ENCODE data around the gene PTPN11. TPM values are rescaled to one million over a fixed set of nuclear protein-coding genes. Genes with fewer than 3 reads are reported as not detected.
"Not testable (repeated sequence)": the region's sequence is repeated elsewhere in the genome, so short reads cannot be mapped to it uniquely, and the experiment has no call there.

Gene PTPN11
- polyA plus RNA-seq, 1 experiment: 137 TPM

GRCh38 chr12:112382866-112383265, 35.9 kb upstream of the PTPN11 start:
- POLR2A ChIA-PET: no interaction called here

GRCh38 chr12:112386726-112387125, 32.0 kb upstream of the PTPN11 start:
- CTCF ChIA-PET: interaction anchor here (0.6 to 4.4 kb wide), 36 partner anchors 9 to 336 kb away, joined by 3 to 79 read pairs (median 4); no protein-coding TSS in a partner anchor
- Histone ChIP-seq H3K9me3 (ENCODE audit: control insufficient read depth, insufficient read depth, low read length) (no peaks in the 10 kb centered on the region), H3K27me3 (ENCODE audit: control insufficient read depth, insufficient read depth, low read length) (no peaks in the 10 kb centered on the region), H3K4me3 (ENCODE audit: low read depth, low read length) (no peak overlapping the region), H3K27ac (ENCODE audit: low read depth, low read length) (peak overlapping the region; percentile 39)
- peak; percentile 63 for DNase-seq (ENCODE audit: low read depth, low spot score)
- POLR2A ChIA-PET: interaction anchor here (0.6 to 1.1 kb wide), 7 partner anchors 10 to 989 kb away, joined by 3 to 11 read pairs (median 3); no protein-coding TSS in a partner anchor
- TF ChIP-seq CTCF (IDR thresholded peaks at IDR 0.05; ENCODE audit: low read depth, low read length): 0 out of 2 replicates have a peak, but pooled peaks have one; percentile 6

More at GRCh38 chr12:112382866-112383265, 35.9 kb upstream of the PTPN11 start:
- Histone ChIP-seq H3K27me3 (ENCODE audit: control insufficient read depth, insufficient read depth, low read length) (no peaks in the 10 kb centered on the region), H3K4me3 (ENCODE audit: low read depth, low read length) (peak overlapping the region; percentile 74), H3K27ac (ENCODE audit: low read depth, low read length) (peak overlapping the region; percentile 57), H3K9me3 (ENCODE audit: control insufficient read depth, insufficient read depth, low read length) (no peaks in the 10 kb centered on the region)
- no peak for TF ChIP-seq CTCF (IDR thresholded peaks at IDR 0.05; ENCODE audit: low read depth, low read length)
- no peak for DNase-seq (ENCODE audit: low read depth, low spot score)
- CTCF ChIA-PET: no interaction called here

GRCh38 chr12:112389228-112389627, 29.5 kb upstream of the PTPN11 start:
- CTCF ChIA-PET: interaction anchor here (4.4 kb wide), 1 partner anchor 191 kb away, joined by 79 read pairs; no protein-coding TSS in a partner anchor
- Histone ChIP-seq H3K4me3 (ENCODE audit: low read depth, low read length) (no peak overlapping the region), H3K27me3 (ENCODE audit: control insufficient read depth, insufficient read depth, low read length) (peaks cover 4% of the 10 kb centered on the region), H3K9me3 (ENCODE audit: control insufficient read depth, insufficient read depth, low read length) (no peaks in the 10 kb centered on the region), H3K27ac (ENCODE audit: low read depth, low read length) (no peak overlapping the region)
- POLR2A ChIA-PET: interaction anchor here (0.7 kb wide), 1 partner anchor 229 kb away, joined by 3 read pairs; no protein-coding TSS in a partner anchor
- DNase-seq (ENCODE audit: low read depth, low spot score): no peak
- TF ChIP-seq CTCF (IDR thresholded peaks at IDR 0.05; ENCODE audit: low read depth, low read length): no peak

GRCh38 chr12:112389922-112390654, 28.7 kb upstream of the PTPN11 start:
- DNase-seq (ENCODE audit: low read depth, low spot score); H3K4me3 ChIP-seq (ENCODE audit: low read depth, low read length); H3K27me3 ChIP-seq (ENCODE audit: control insufficient read depth, insufficient read depth, low read length); H3K9me3 ChIP-seq (ENCODE audit: control insufficient read depth, insufficient read depth, low read length); H3K27ac ChIP-seq (ENCODE audit: low read depth, low read length): not testable (repeated sequence)
- ChIA-PET CTCF (interaction anchor here (4.4 kb wide), 1 partner anchor 192 kb away, joined by 79 read pairs; no protein-coding TSS in a partner anchor), POLR2A (interaction anchor here (0.7 kb wide), 1 partner anchor 230 kb away, joined by 3 read pairs; no protein-coding TSS in a partner anchor)

GRCh38 chr12:112393328-112393727, 25.4 kb upstream of the PTPN11 start:
- TF ChIP-seq CTCF (IDR thresholded peaks at IDR 0.05; ENCODE audit: low read depth, low read length): no peak
- Histone ChIP-seq H3K9me3 (ENCODE audit: control insufficient read depth, insufficient read depth, low read length) (no peaks in the 10 kb centered on the region), H3K27me3 (ENCODE audit: control insufficient read depth, insufficient read depth, low read length) (peaks cover 4% of the 10 kb centered on the region), H3K27ac (ENCODE audit: low read depth, low read length) (no peak overlapping the region), H3K4me3 (ENCODE audit: low read depth, low read length) (no peak overlapping the region)
- DNase-seq (ENCODE audit: low read depth, low spot score): no peak
- POLR2A ChIA-PET: no interaction called here
- CTCF ChIA-PET: no interaction called here

All from AG04450 (cell line).